H1 (cell line): ENCODE measurements around the gene TMEM135. TPM values are rescaled to one million over a fixed set of nuclear protein-coding genes. Genes with fewer than 3 reads are reported as not detected.
"Not testable (repeated sequence)": the region's sequence is repeated elsewhere in the genome, so short reads cannot be mapped to it uniquely, and the experiment has no call there.

ENCODE experiments used
- CTCF ChIA-PET: fragments of 300-600 bp; sonication (Branson Sonifier 250); formaldehyde crosslinking; loops from one replicate; lab custom pipeline; 2021; ENCODE audit not compliant: partially characterized antibody; lab: Charles Lee
- POLR2A ChIA-PET: fragments of 300-600 bp; sonication (Branson Sonifier 250); formaldehyde crosslinking; loops from one replicate; lab custom pipeline; 2021; ENCODE audit warnings: inconsistent platforms; ENCODE audit not compliant: partially characterized antibody; lab: Charles Lee
- DNase-seq, 2 experiments: peaks; one replicate each; pipeline versions ENCODE4 v3.0.0 to v3.0.0-alpha.2; 2010 to 2022; ENCODE audit warnings: low spot score in 2 of 2, low read depth in 1 of 2, mixed read lengths in 1 of 2
- FAIRE-seq: peaks from 2 replicates; lab custom pipeline; 2011; peaks lifted over from hg19 to GRCh38; lab: Jason Lieb, UNC
- H2AFZ ChIP-seq: 2 replicates; pipeline ENCODE4 v1.8.1; 2012; ENCODE audit warnings: low read length, inconsistent platforms
- H2AK5ac ChIP-seq: 2 replicates; pipeline ENCODE4 v1.6.1; 2013; ENCODE audit warnings: low read depth, low read length
- H2BK120ac ChIP-seq: replicated peaks from 2 replicates; pipeline ENCODE3; 2013; ENCODE audit warnings: low read depth, low read length, inconsistent platforms
- H2BK12ac ChIP-seq: 2 replicates; pipeline ENCODE4 v1.6.1; 2013; ENCODE audit warnings: low read depth, low read length
- H2BK15ac ChIP-seq: 2 replicates; pipeline ENCODE4 v1.6.1; 2013; ENCODE audit warnings: low read length
- H2BK20ac ChIP-seq: 2 replicates; pipeline ENCODE4 v1.6.1; 2013; ENCODE audit warnings: low read length
- H2BK5ac ChIP-seq: 2 replicates; pipeline ENCODE4 v1.6.1; 2013; ENCODE audit warnings: low read depth, low read length
- H3K14ac ChIP-seq: 2 replicates; pipeline ENCODE4 v1.6.1; 2013; ENCODE audit warnings: inconsistent platforms; ENCODE audit not compliant: insufficient read length
- H3K18ac ChIP-seq: 2 replicates; pipeline ENCODE4 v1.6.1; 2013; ENCODE audit warnings: low read length; ENCODE audit errors: extremely low read depth
- H3K23ac ChIP-seq: 2 replicates; pipeline ENCODE4 v1.6.1; 2013; ENCODE audit warnings: inconsistent platforms; ENCODE audit not compliant: insufficient read length
- H3K23me2 ChIP-seq: 2 replicates; pipeline ENCODE4 v1.6.1; 2013; ENCODE audit warnings: low read depth, low read length
- H3K27ac ChIP-seq: 2 replicates; pipeline ENCODE4 v1.6.1; 2011; ENCODE audit warnings: low read depth, low read length, inconsistent platforms
- H3K27me3 ChIP-seq, 4 experiments: replicated peaks in 1 of 4; 1 replicate in 1 of 4; 2 replicates in 3 of 4; pipeline versions ENCODE4 v1.6.1 to v1.8.1; 2011 to 2013; ENCODE audit warnings: low read length in 3 of 4, mild to moderate bottlenecking in 3 of 4, inconsistent platforms in 2 of 4, mixed read lengths in 2 of 4, moderate library complexity in 1 of 4; ENCODE audit not compliant: control insufficient read depth in 3 of 4, insufficient read depth in 3 of 4; ENCODE audit errors: extremely low read depth in 1 of 4
- H3K36me3 ChIP-seq, 4 experiments: 2 replicates each; pipeline versions ENCODE4 v1.6.1 to v1.8.1; 2011 to 2013; ENCODE audit warnings: mild to moderate bottlenecking in 4 of 4, low read length in 3 of 4, moderate library complexity in 2 of 4, control low read depth in 1 of 4, inconsistent platforms in 1 of 4; ENCODE audit not compliant: insufficient read depth in 4 of 4, control insufficient read depth in 2 of 4
- H3K4ac ChIP-seq: replicated peaks from 2 replicates; pipeline ENCODE3; 2013; ENCODE audit warnings: low read length, low read depth, mixed read lengths, inconsistent platforms; ENCODE audit not compliant: insufficient read length
- H3K4me1 ChIP-seq, 4 experiments: replicated peaks in 1 of 4; 1 replicate in 1 of 4; 2 replicates in 3 of 4; pipeline versions ENCODE4 v1.6.1 to v1.8.1; 2011 to 2013; ENCODE audit warnings: low read length in 3 of 4, inconsistent platforms in 2 of 4, mixed read lengths in 1 of 4; ENCODE audit not compliant: insufficient read depth in 4 of 4, control insufficient read depth in 3 of 4
- H3K4me2 ChIP-seq, 2 experiments: 2 replicates each; pipeline versions ENCODE4 v1.6.1 to v1.8.1; 2011 to 2013; ENCODE audit warnings: low read depth in 2 of 2, low read length in 2 of 2, control low read depth in 1 of 2, inconsistent platforms in 1 of 2, mild to moderate bottlenecking in 1 of 2; ENCODE audit not compliant: insufficient read depth in 1 of 2
- H3K4me3 ChIP-seq, 4 experiments: fragments of 200-600, 300-600 bp in 1 of 4; sonication (generic), shearing (Covaris generic), sonication (Bioruptor Twin) in 1 of 4; 2 replicates each; pipeline versions ENCODE4 v1.5.1 to v1.8.1; 2011 to 2016; ENCODE audit warnings: low read length in 4 of 4, low read depth in 3 of 4, control low read depth in 2 of 4, inconsistent platforms in 2 of 4, mild to moderate bottlenecking in 2 of 4, mixed read lengths in 1 of 4, moderate library complexity in 1 of 4; ENCODE audit not compliant: insufficient read depth in 2 of 4; ENCODE audit errors: extremely low read depth in 1 of 4
- H3K56ac ChIP-seq: replicated peaks from 2 replicates; pipeline ENCODE3; 2013; ENCODE audit warnings: low read depth, mild to moderate bottlenecking, mixed read lengths, low read length, inconsistent platforms; ENCODE audit not compliant: insufficient read length
- H3K79me1 ChIP-seq: 2 replicates; pipeline ENCODE4 v1.6.1; 2013; ENCODE audit warnings: low read depth, low read length, control low read depth
- H3K79me2 ChIP-seq, 2 experiments: 2 replicates each; pipeline versions ENCODE4 v1.6.1 to v1.8.1; 2012 to 2013; ENCODE audit warnings: low read length in 2 of 2, mild to moderate bottlenecking in 2 of 2, inconsistent platforms in 1 of 2; ENCODE audit not compliant: insufficient read depth in 2 of 2, control insufficient read depth in 1 of 2
- H3K9ac ChIP-seq, 4 experiments: replicated peaks in 1 of 4; 1 replicate in 1 of 4; 2 replicates in 3 of 4; pipeline versions ENCODE4 v1.6.1 to v1.8.1; 2011 to 2013; ENCODE audit warnings: low read depth in 3 of 4, low read length in 3 of 4, control low read depth in 2 of 4, mild to moderate bottlenecking in 2 of 4, moderate library complexity in 2 of 4, inconsistent platforms in 1 of 4; ENCODE audit errors: extremely low read depth in 1 of 4
- H3K9me3 ChIP-seq, 2 experiments: 2 replicates each; pipeline versions ENCODE4 v1.6.1 to v1.8.1; 2012 to 2013; ENCODE audit warnings: mild to moderate bottlenecking in 2 of 2, moderate library complexity in 2 of 2, control low read depth in 1 of 2, inconsistent platforms in 1 of 2, low read depth in 1 of 2, low read length in 1 of 2, mixed read lengths in 1 of 2; ENCODE audit not compliant: insufficient read depth in 2 of 2
- H4K20me1 ChIP-seq, 2 experiments: replicated peaks in 1 of 2; 2 replicates each; pipeline versions ENCODE3 to v1.8.1; 2011 to 2013; ENCODE audit warnings: inconsistent platforms in 2 of 2, low read length in 2 of 2, mild to moderate bottlenecking in 1 of 2; ENCODE audit not compliant: insufficient read depth in 2 of 2, control insufficient read depth in 1 of 2
- H4K5ac ChIP-seq: 2 replicates; pipeline ENCODE4 v1.6.1; 2013; ENCODE audit warnings: low read length, low read depth, mixed read lengths, inconsistent platforms; ENCODE audit not compliant: insufficient read length
- H4K8ac ChIP-seq: 2 replicates; pipeline ENCODE4 v1.8.0; 2013; ENCODE audit warnings: mild to moderate bottlenecking, moderate library complexity, low read length, inconsistent platforms; ENCODE audit not compliant: insufficient read depth; ENCODE audit errors: extremely low read depth
- H4K91ac ChIP-seq: replicated peaks from 2 replicates; pipeline ENCODE3; 2013; ENCODE audit warnings: low read length, mixed read lengths, inconsistent platforms; ENCODE audit not compliant: insufficient read length
- BACH1 ChIP-seq: IDR thresholded peaks from 2 replicates; pipeline ENCODE4 v1.6.1; 2012; ENCODE audit warnings: low read length, improper control_type of control experiment
- CHD2 ChIP-seq: IDR thresholded peaks from 2 replicates; pipeline ENCODE4 v1.6.1; 2012; ENCODE audit warnings: low read length, improper control_type of control experiment
- E2F6 ChIP-seq: IDR thresholded peaks from 2 replicates; pipeline ENCODE4 v1.6.1; 2012; ENCODE audit warnings: inconsistent platforms
- WGBS, 2 experiments: shearing (Covaris generic) in 1 of 2; methylation state at CpG; one replicate each; pipeline versions ENCODE4 v1.1.6 to v1.1.7; 2013 to 2015; ENCODE audit warnings: low lambda C conversion rate in 2 of 2, mixed read lengths in 2 of 2, inconsistent platforms in 1 of 2, low coverage in 1 of 2, missing lambda C conversion rate in 1 of 2; ENCODE audit not compliant: insufficient replicate concordance in 2 of 2, insufficient coverage in 1 of 2, insufficient read length in 1 of 2; ENCODE audit errors: extremely low coverage in 1 of 2, missing lambda C conversion rate in 1 of 2; 5-methylcytosine and 5-hydroxymethylcytosine counted together
- polyA plus RNA-seq, 7 experiments: library from polyadenylated mRNA; depleted of rRNA in 3 of 7; stranded (reverse) in 5 of 7; unstranded in 2 of 7; fragments of >200 nt in 5 of 7; fragments of 200-250 nt in 2 of 7; gene quantifications; 1 replicate in 5 of 7; 2 replicates in 1 of 7; 4 replicates in 1 of 7; pipeline versions ENCODE4 v1.2.1 to v1.2.3, GENCODE V29; 2011 to 2013; ENCODE audit warnings: missing spikeins in 2 of 7, mixed read lengths in 2 of 7
- total RNA-seq: library from RNA; stranded (reverse); fragmentation: NEBNext Ultra II Directional; extraction: Animal tissue kit (Norgen Biotek cat#: 25700); gene quantifications from 2 replicates; pipeline ENCODE4 v1.2.1, GENCODE V29; 2021

The TMEM135 gene
- total and polyA plus RNA-seq, 2 of the 8 experiments (the other 6 are each of a cell fraction or from before 2014, with no cell fraction given) = 9.3 to 31.3 TPM

GRCh38 chr11:87187930-87188329 lies 150.2 kb downstream of the TMEM135 start (continued):
- TF ChIP-seq E2F6 = no peak
- TF ChIP-seq BACH1 = no peak
- no peak for TF ChIP-seq CHD2

- H3K4me1 ChIP-seq, H4K20me1 ChIP-seq, H3K79me1 ChIP-seq, H3K27me3 ChIP-seq, H3K9me3 ChIP-seq, CTCF ChIA-PET, H2BK20ac ChIP-seq, H3K56ac ChIP-seq, H2BK15ac ChIP-seq, H3K9ac ChIP-seq, H3K14ac ChIP-seq, H3K79me2 ChIP-seq, H3K4me3 ChIP-seq, H3K4ac ChIP-seq, H3K36me3 ChIP-seq, H3K18ac ChIP-seq, DNase-seq, H3K23me2 ChIP-seq, H2BK120ac ChIP-seq, H2AFZ ChIP-seq, H3K27ac ChIP-seq, POLR2A ChIA-PET, H3K23ac ChIP-seq, FAIRE-seq, H4K91ac ChIP-seq, H4K8ac ChIP-seq, H4K5ac ChIP-seq, H2AK5ac ChIP-seq, H2BK12ac ChIP-seq, H2BK5ac ChIP-seq, H3K4me2 ChIP-seq: not testable (repeated sequence)
- WGBS, 2 experiments = 91% methylated on average over 8 of the region's 8 CpGs; no CpG with 5 or more reads in 1 of the 2 experiments
Measured at GRCh38 chr11:87188396-87188795, 150.7 kb downstream of the TMEM135 start.
